Stimulated activated effector memory CD8-positive, alpha-beta T cell treated with anti-CD3 and anti-CD28 coated beads, Interleukin-12 subunit alpha, Interleukin-12 subunit beta, amount 100 ng/mL, for 72 hours (primary cell): Measurements from ENCODE around the gene AGBL4.

Source experiments
- ATAC-seq: fragments of 150-1000 bp; cut with Tn5 transposase; 2 replicates; pipeline ENCODE4 v1.10.0; 2021
- DNase-seq, 2 donors: peaks; one replicate each; pipeline ENCODE4 v3.0.0; 2021 to 2022; ENCODE audit warnings: low spot score in 2 of 2
- H3K27ac Mint-ChIP-seq: one replicate; pipeline ENCODE4 v1.8.0; 2022; ENCODE audit warnings: mild to moderate bottlenecking, mixed read lengths
- H3K36me3 Mint-ChIP-seq: one replicate; pipeline ENCODE4 v1.8.0; 2022; ENCODE audit warnings: mild to moderate bottlenecking, mixed read lengths
- H3K4me1 Mint-ChIP-seq: one replicate; pipeline ENCODE4 v1.8.0; 2022; ENCODE audit warnings: mixed read lengths
- H3K4me3 Mint-ChIP-seq: one replicate; pipeline ENCODE4 v1.8.0; 2022; ENCODE audit warnings: mild to moderate bottlenecking, mixed read lengths
- H3K9me3 Mint-ChIP-seq: one replicate; pipeline ENCODE4 v1.8.0; 2022; ENCODE audit warnings: mixed read lengths

Gene AGBL4

GRCh38 chr1:48676822-48677221, 1346.9 kb downstream of the AGBL4 start:
- H3K36me3 Mint-ChIP-seq, result no peaks in the 10 kb centered on the region
- no peak for ATAC-seq
- H3K27ac Mint-ChIP-seq, result no peak overlapping the region
- no peak overlapping the region for H3K4me3 Mint-ChIP-seq
- no peak for DNase-seq
- no peaks in the 10 kb centered on the region for H3K4me1 Mint-ChIP-seq
- no peaks in the 10 kb centered on the region for H3K9me3 Mint-ChIP-seq

GRCh38 chr1:48676376-48676775, 1347.4 kb downstream of the AGBL4 start:
- no peak for ATAC-seq
- H3K4me3 Mint-ChIP-seq, result no peak overlapping the region
- no peaks in the 10 kb centered on the region for H3K36me3 Mint-ChIP-seq

GRCh38 chr1:48675251-48675650, 1348.5 kb downstream of the AGBL4 start:
- DNase-seq (no peak), ATAC-seq (no peak)
- H3K9me3 Mint-ChIP-seq, result no peaks in the 10 kb centered on the region
- H3K27ac Mint-ChIP-seq, result no peak overlapping the region
- no peak overlapping the region for H3K4me3 Mint-ChIP-seq
- no peaks in the 10 kb centered on the region for H3K4me1 Mint-ChIP-seq
- H3K36me3 Mint-ChIP-seq, result no peaks in the 10 kb centered on the region

More at GRCh38 chr1:48676376-48676775, 1347.4 kb downstream of the AGBL4 start:
- Mint-ChIP-seq H3K4me1 (no peaks in the 10 kb centered on the region), H3K27ac (no peak overlapping the region), H3K9me3 (no peaks in the 10 kb centered on the region)
- no peak for DNase-seq

- H3K36me3 Mint-ChIP-seq, result no peaks in the 10 kb centered on the region
- no peak overlapping the region for H3K4me3 Mint-ChIP-seq
- H3K9me3 Mint-ChIP-seq, result no peaks in the 10 kb centered on the region
- ATAC-seq, result no peak
- no peak for DNase-seq
- H3K27ac Mint-ChIP-seq, result no peak overlapping the region
- no peaks in the 10 kb centered on the region for H3K4me1 Mint-ChIP-seq
Observed at GRCh38 chr1:48674641-48675040, 1349.1 kb downstream of the AGBL4 start.

GRCh38 chr1:48673332-48674105, 1350.2 kb downstream of the AGBL4 start:
- H3K4me1 Mint-ChIP-seq, result no peaks in the 10 kb centered on the region
- no peak overlapping the region for H3K4me3 Mint-ChIP-seq
- ATAC-seq, result no peak
- no peak for DNase-seq
- no peaks in the 10 kb centered on the region for H3K9me3 Mint-ChIP-seq
- H3K27ac Mint-ChIP-seq, result no peak overlapping the region
- H3K36me3 Mint-ChIP-seq, result no peaks in the 10 kb centered on the region

- Mint-ChIP-seq H3K27ac (no peak overlapping the region), H3K4me3 (no peak overlapping the region), H3K9me3 (no peaks in the 10 kb centered on the region), H3K36me3 (no peaks in the 10 kb centered on the region), H3K4me1 (no peaks in the 10 kb centered on the region)
- ATAC-seq, result no peak
- DNase-seq, result no peak
Observed at GRCh38 chr1:48671578-48671977, 1352.2 kb downstream of the AGBL4 start.

- H3K9me3 Mint-ChIP-seq, result no peaks in the 10 kb centered on the region
- H3K27ac Mint-ChIP-seq, result no peak overlapping the region
- ATAC-seq (no peak), DNase-seq (no peak)
- no peaks in the 10 kb centered on the region for H3K4me1 Mint-ChIP-seq
- H3K4me3 Mint-ChIP-seq, result no peak overlapping the region
- no peaks in the 10 kb centered on the region for H3K36me3 Mint-ChIP-seq
Observed at GRCh38 chr1:48670234-48671020, 1353.3 kb downstream of the AGBL4 start.

GRCh38 chr1:48668339-48668738, 1355.4 kb downstream of the AGBL4 start:
- Mint-ChIP-seq H3K36me3 (no peaks in the 10 kb centered on the region), H3K4me3 (no peak overlapping the region), H3K4me1 (no peaks in the 10 kb centered on the region), H3K27ac (no peak overlapping the region), H3K9me3 (no peaks in the 10 kb centered on the region)
- DNase-seq (no peak), ATAC-seq (no peak)

GRCh38 chr1:48667782-48668181, 1356.0 kb downstream of the AGBL4 start:
- no peaks in the 10 kb centered on the region for H3K4me1 Mint-ChIP-seq
- no peak overlapping the region for H3K4me3 Mint-ChIP-seq
- H3K9me3 Mint-ChIP-seq, result no peaks in the 10 kb centered on the region
- H3K36me3 Mint-ChIP-seq, result no peaks in the 10 kb centered on the region
- DNase-seq (no peak), ATAC-seq (no peak)
- H3K27ac Mint-ChIP-seq, result no peak overlapping the region

GRCh38 chr1:48665708-48666407, 1357.9 kb downstream of the AGBL4 start:
- ATAC-seq, result no peak
- no peak for DNase-seq
- Mint-ChIP-seq H3K9me3 (no peaks in the 10 kb centered on the region), H3K36me3 (no peaks in the 10 kb centered on the region), H3K4me1 (no peaks in the 10 kb centered on the region), H3K4me3 (no peak overlapping the region), H3K27ac (no peak overlapping the region)

- no peak overlapping the region for H3K4me3 Mint-ChIP-seq
- no peaks in the 10 kb centered on the region for H3K36me3 Mint-ChIP-seq
- no peaks in the 10 kb centered on the region for H3K4me1 Mint-ChIP-seq
- H3K27ac Mint-ChIP-seq, result no peak overlapping the region
- H3K9me3 Mint-ChIP-seq, result no peaks in the 10 kb centered on the region
- DNase-seq (no peak), ATAC-seq (no peak)
Observed at GRCh38 chr1:48661726-48662463, 1361.9 kb downstream of the AGBL4 start.

- H3K4me1 Mint-ChIP-seq, result no peaks in the 10 kb centered on the region
- H3K4me3 Mint-ChIP-seq, result no peak overlapping the region
- ATAC-seq (no peak), DNase-seq (no peak)
- no peaks in the 10 kb centered on the region for H3K9me3 Mint-ChIP-seq
- H3K36me3 Mint-ChIP-seq, result no peaks in the 10 kb centered on the region
- no peak overlapping the region for H3K27ac Mint-ChIP-seq
Observed at GRCh38 chr1:48659801-48660200, 1364.0 kb downstream of the AGBL4 start.

GRCh38 chr1:48657413-48657812, 1366.3 kb downstream of the AGBL4 start:
- Mint-ChIP-seq H3K27ac (no peak overlapping the region), H3K36me3 (no peaks in the 10 kb centered on the region), H3K4me3 (no peak overlapping the region), H3K9me3 (no peaks in the 10 kb centered on the region), H3K4me1 (no peaks in the 10 kb centered on the region)
- ATAC-seq (no peak), DNase-seq (no peak)

- ATAC-seq, result no peak
- Mint-ChIP-seq H3K9me3 (no peaks in the 10 kb centered on the region), H3K36me3 (no peaks in the 10 kb centered on the region), H3K4me1 (no peaks in the 10 kb centered on the region), H3K27ac (no peak overlapping the region), H3K4me3 (no peak overlapping the region)
- no peak for DNase-seq
Observed at GRCh38 chr1:48654606-48655210, 1369.0 kb downstream of the AGBL4 start.

GRCh38 chr1:48652334-48652733, 1371.4 kb downstream of the AGBL4 start:
- H3K9me3 Mint-ChIP-seq, result no peaks in the 10 kb centered on the region
- ATAC-seq (no peak), DNase-seq (no peak)
- no peak overlapping the region for H3K27ac Mint-ChIP-seq
- H3K36me3 Mint-ChIP-seq, result no peaks in the 10 kb centered on the region
- H3K4me1 Mint-ChIP-seq, result no peaks in the 10 kb centered on the region
- no peak overlapping the region for H3K4me3 Mint-ChIP-seq
